Endometrial microvascular endothelial cells (primary cell): ENCODE data around the gene NSUN2. TPM values are rescaled to one million over a fixed set of nuclear protein-coding genes. Genes with fewer than 3 reads are reported as not detected.
"Not testable (repeated sequence)": the region's sequence is repeated elsewhere in the genome, so short reads cannot be mapped to it uniquely, and the experiment has no call there.

Experiments used
- in situ Hi-C: cut with HindIII; loops from 2 replicates; pipeline ENCODE4 v1.10.0; 2017; ENCODE audit warnings: low sequenced_read_pairs, low pct_unique_long_range_greater_than_20kb; ENCODE audit errors: inconsistent ontology term
- total RNA-seq: library from RNA; depleted of rRNA; stranded (reverse); fragments of >200 nt; gene quantifications from one replicate; pipeline ENCODE4 v1.2.3, GENCODE V29; 2015; ENCODE audit errors: inconsistent ontology term

NSUN2 gene
- 99.6 TPM for total RNA-seq

GRCh38 chr5:6632888-6633468, at the start of gene NSUN2, which contains the start of gene SRD5A1:
Gene NSUN2, minus strand, starts transcription at chr5:6633044. Its CDS starts 65 bp downstream, at chr5:6632979.
Gene SRD5A1, plus strand, starts transcription at chr5:6633440. Its CDS starts 137 bp downstream, at chr5:6633577.
- in situ Hi-C loops, result loop anchor here (25.0 kb wide), 1 partner anchor 104 kb away; no protein-coding TSS in a partner anchor

- in situ Hi-C loops, result no loop called here
Observed at GRCh38 chr5:6682239-6682638, 49.4 kb upstream of the NSUN2 start.

- in situ Hi-C loops, result no loop called here
Observed at GRCh38 chr5:6681682-6682081, 48.8 kb upstream of the NSUN2 start.

GRCh38 chr5:6680922-6681321, 48.1 kb upstream of the NSUN2 start:
- in situ Hi-C loops, result no loop called here

GRCh38 chr5:6678385-6678784, 45.5 kb upstream of the NSUN2 start:
- in situ Hi-C loops, result no loop called here

GRCh38 chr5:6676702-6677101, 43.9 kb upstream of the NSUN2 start:
- in situ Hi-C loops, result no loop called here

GRCh38 chr5:6675784-6676491, 43.1 kb upstream of the NSUN2 start:
- in situ Hi-C loops, result no loop called here

GRCh38 chr5:6674886-6675285, 42.0 kb upstream of the NSUN2 start:
- in situ Hi-C loops, result no loop called here

- in situ Hi-C loops, result no loop called here
Observed at GRCh38 chr5:6674421-6674820, 41.6 kb upstream of the NSUN2 start.

- in situ Hi-C loops, result no loop called here
Observed at GRCh38 chr5:6673963-6674362, 41.1 kb upstream of the NSUN2 start.

GRCh38 chr5:6673031-6673430, 40.2 kb upstream of the NSUN2 start:
- in situ Hi-C loops, result no loop called here

- in situ Hi-C loops, result not testable (repeated sequence)
Observed at GRCh38 chr5:6668717-6669116, 35.9 kb upstream of the NSUN2 start.

GRCh38 chr5:6667648-6668047, 34.8 kb upstream of the NSUN2 start:
- in situ Hi-C loops, result no loop called here

GRCh38 chr5:6666762-6667161, 33.9 kb upstream of the NSUN2 start:
- in situ Hi-C loops, result no loop called here

- in situ Hi-C loops, result no loop called here
Observed at GRCh38 chr5:6660688-6661087, 27.8 kb upstream of the NSUN2 start.

- in situ Hi-C loops, result no loop called here
Observed at GRCh38 chr5:6659941-6660684, 27.3 kb upstream of the NSUN2 start.

- in situ Hi-C loops, result no loop called here
Observed at GRCh38 chr5:6656680-6657079, 23.8 kb upstream of the NSUN2 start.

- in situ Hi-C loops, result no loop called here
Observed at GRCh38 chr5:6655432-6655831, 22.6 kb upstream of the NSUN2 start.

- in situ Hi-C loops, result no loop called here
Observed at GRCh38 chr5:6652025-6652424, 19.2 kb upstream of the NSUN2 start.

GRCh38 chr5:6649681-6650080, 16.8 kb upstream of the NSUN2 start:
- in situ Hi-C loops, result loop anchor here (25.0 kb wide), 1 partner anchor 88 kb away; no protein-coding TSS in a partner anchor
